Panc1 (cell line): Measurements from ENCODE around the gene MED12. TPM values are rescaled to one million over a fixed set of nuclear protein-coding genes. Genes with fewer than 3 reads are reported as not detected.

Experiments
- ATAC-seq: fragments of 200-7000 bp; cut with Tn5 transposase; 2 replicates; pipeline ENCODE4 v1.9.1; 2020; ENCODE audit warnings: mild to moderate bottlenecking, moderate library complexity
- BruUV-seq: library from RNA; stranded (reverse); fragments of 400-500 nt; replicated peaks from 2 replicates; lab custom pipeline; 2021; lab: Mats Ljungman, UMichigan
- CTCF ChIA-PET: fragments of 300-600 bp; sonication (Branson Sonifier 250); formaldehyde crosslinking; loops from one replicate; lab custom pipeline; 2022; ENCODE audit warnings: antibody characterized with exemption; lab: Charles Lee
- POLR2A ChIA-PET: fragments of 300-600 bp; sonication (Branson Sonifier 250); formaldehyde crosslinking; loops from one replicate; lab custom pipeline; 2022; ENCODE audit warnings: antibody characterized with exemption; lab: Charles Lee
- DNase-seq: peaks from one replicate; pipeline ENCODE4 v3.0.0-alpha.2; 2010; ENCODE audit warnings: low read depth, low spot score
- H3K27ac ChIP-seq: 2 replicates; pipeline ENCODE4 v1.5.1; 2011; ENCODE audit warnings: mild to moderate bottlenecking, low read length, inconsistent platforms
- H3K27me3 ChIP-seq: fragments of 200-500 bp; sonication (Bioruptor generic); 2 replicates; pipeline ENCODE4 v1.6.0; 2014; ENCODE audit warnings: low read length, inconsistent platforms; ENCODE audit not compliant: control insufficient read depth, insufficient read depth
- H3K36me3 ChIP-seq: fragments of 200-500 bp; sonication (Bioruptor generic); 2 replicates; pipeline ENCODE4 v1.5.1; 2014; ENCODE audit warnings: inconsistent platforms, mild to moderate bottlenecking, low read length, moderate library complexity; ENCODE audit not compliant: control insufficient read depth, insufficient read depth
- H3K4me1 ChIP-seq: 2 replicates; pipeline ENCODE4 v1.5.1; 2011; ENCODE audit warnings: inconsistent platforms, mild to moderate bottlenecking, low read length, moderate library complexity; ENCODE audit not compliant: control insufficient read depth, insufficient read depth
- H3K4me3 ChIP-seq, 2 experiments: 2 replicates each; pipeline ENCODE4 v1.5.1; 2011 to 2012; ENCODE audit warnings: low read depth in 2 of 2, low read length in 2 of 2, mild to moderate bottlenecking in 2 of 2, inconsistent platforms in 1 of 2, moderate library complexity in 1 of 2
- H3K9me3 ChIP-seq: fragments of 200-500 bp; sonication (Bioruptor generic); 2 replicates; pipeline ENCODE4 v1.5.1; 2014; ENCODE audit warnings: low read depth, mild to moderate bottlenecking, inconsistent platforms, low read length, moderate library complexity; ENCODE audit not compliant: control insufficient read depth, insufficient read depth
- CTCF ChIP-seq: fragments of 450-650 bp; IDR thresholded peaks from 2 replicates; pipeline ENCODE4 v1.5.1; 2017; ENCODE audit warnings: mild to moderate bottlenecking
- POLR2AphosphoS5 ChIP-seq: IDR thresholded peaks from 2 replicates; pipeline ENCODE4 v1.6.1; 2012; ENCODE audit warnings: mild to moderate bottlenecking, low read depth, low read length, moderate library complexity
- REST ChIP-seq, 2 experiments: IDR thresholded peaks; 2 replicates each; pipeline ENCODE4 v1.6.1; 2011 to 2012; ENCODE audit warnings: low read depth in 2 of 2, control low read depth in 1 of 2, low read length in 1 of 2, mild to moderate bottlenecking in 1 of 2, moderate library complexity in 1 of 2; ENCODE audit not compliant: insufficient read depth in 1 of 2
- SIN3A ChIP-seq: IDR thresholded peaks from 2 replicates; pipeline ENCODE4 v1.6.1; 2012; ENCODE audit warnings: low read depth, mild to moderate bottlenecking, low read length, moderate library complexity, borderline replicate concordance; ENCODE audit not compliant: insufficient read depth
- TCF7L2 ChIP-seq: IDR thresholded peaks from 2 replicates; pipeline ENCODE4 v1.6.1; 2011; ENCODE audit warnings: mild to moderate bottlenecking, low read depth, low read length, inconsistent platforms
- in situ Hi-C: cut with HindIII; loops from 2 replicates; pipeline ENCODE4 v1.10.0; 2016; ENCODE audit warnings: low sequenced_read_pairs, low pct_unique_long_range_greater_than_20kb
- intact Hi-C: fragments of 100-400 bp; cut with micrococcal nuclease; formaldehyde crosslinking; loops from one replicate; pipeline ENCODE4 v1.10.0; 2022; ENCODE audit not compliant: unreplicated experiment
- total RNA-seq: library from RNA; stranded (reverse); gene quantifications from one replicate; pipeline ENCODE4 v1.2.1, GENCODE V29; 2021; ENCODE audit not compliant: unreplicated experiment

Gene MED12
- total RNA-seq, 1 experiment from 2014 or later, result 42.0 TPM

GRCh38 chrX:71169586-71169985, 51.2 kb downstream of the MED12 start:
- in situ Hi-C loops (no loop called here), intact Hi-C loops (no loop called here)
- no peak for DNase-seq
- ATAC-seq, result no peak
- H3K27me3 ChIP-seq, result no peaks in the 10 kb centered on the region
- ChIA-PET CTCF (no interaction called here), POLR2A (no interaction called here)
- H3K4me3 ChIP-seq, result no peak overlapping the region
- no peak for TF ChIP-seq REST (IDR thresholded peaks at IDR 0.05; ENCODE audit: insufficient read depth in 1 of 2, low read depth in 2 of 2, low read length in 1 of 2)
- TF ChIP-seq SIN3A, result no peak
- no peak for TF ChIP-seq POLR2AphosphoS5
- no peak for TF ChIP-seq CTCF
- TF ChIP-seq TCF7L2, result no peak
- BruUV-seq, result no TSS peak
- no peaks in the 10 kb centered on the region for H3K4me1 ChIP-seq
- H3K27ac ChIP-seq, result no peak overlapping the region
- H3K9me3 ChIP-seq, result no peaks in the 10 kb centered on the region
- no peaks in the 10 kb centered on the region for H3K36me3 ChIP-seq

- CTCF ChIA-PET, result no interaction called here
- ATAC-seq (no peak), DNase-seq (no peak)
- POLR2A ChIA-PET, result no interaction called here
- H3K27ac ChIP-seq, result no peak overlapping the region
- H3K4me1 ChIP-seq, result no peaks in the 10 kb centered on the region
- H3K4me3 ChIP-seq, result no peak overlapping the region
- no peaks in the 10 kb centered on the region for H3K36me3 ChIP-seq
- H3K9me3 ChIP-seq, result no peaks in the 10 kb centered on the region
- no TSS peak for BruUV-seq
- in situ Hi-C loops (no loop called here), intact Hi-C loops (no loop called here)
- H3K27me3 ChIP-seq, result no peaks in the 10 kb centered on the region
- TF ChIP-seq REST (IDR thresholded peaks at IDR 0.05; ENCODE audit: insufficient read depth in 1 of 2, low read depth in 2 of 2, low read length in 1 of 2) (no peak), POLR2AphosphoS5 (no peak), TCF7L2 (no peak), SIN3A (no peak)
These were observed 52.3 kb downstream of the MED12 start for GRCh38 chrX:71170660-71171059.
